Measurements from ENCODE around the gene ASGR2.

DNA sequence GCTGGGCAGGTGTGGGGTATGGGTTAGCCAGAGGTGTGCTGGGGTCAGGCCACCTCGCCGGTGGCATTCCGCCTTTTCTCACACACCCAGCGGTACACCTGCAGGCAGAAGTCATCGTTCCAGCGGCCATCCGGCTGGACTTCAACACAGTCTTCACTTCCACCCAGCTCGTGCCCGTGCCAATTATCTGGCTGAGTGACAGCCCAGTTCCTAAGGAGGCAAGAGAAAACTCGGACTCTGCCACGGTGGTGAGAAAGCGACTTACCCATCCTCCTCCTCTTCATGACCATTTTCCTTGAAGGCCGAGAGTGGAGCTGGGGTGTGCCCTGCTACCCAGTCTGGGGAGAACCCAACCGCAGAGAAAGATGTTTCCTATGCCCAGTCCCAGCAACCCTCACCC, 13.1 kb downstream of the ASGR2 start:
- TF ChIP-seq, protein P1, sequence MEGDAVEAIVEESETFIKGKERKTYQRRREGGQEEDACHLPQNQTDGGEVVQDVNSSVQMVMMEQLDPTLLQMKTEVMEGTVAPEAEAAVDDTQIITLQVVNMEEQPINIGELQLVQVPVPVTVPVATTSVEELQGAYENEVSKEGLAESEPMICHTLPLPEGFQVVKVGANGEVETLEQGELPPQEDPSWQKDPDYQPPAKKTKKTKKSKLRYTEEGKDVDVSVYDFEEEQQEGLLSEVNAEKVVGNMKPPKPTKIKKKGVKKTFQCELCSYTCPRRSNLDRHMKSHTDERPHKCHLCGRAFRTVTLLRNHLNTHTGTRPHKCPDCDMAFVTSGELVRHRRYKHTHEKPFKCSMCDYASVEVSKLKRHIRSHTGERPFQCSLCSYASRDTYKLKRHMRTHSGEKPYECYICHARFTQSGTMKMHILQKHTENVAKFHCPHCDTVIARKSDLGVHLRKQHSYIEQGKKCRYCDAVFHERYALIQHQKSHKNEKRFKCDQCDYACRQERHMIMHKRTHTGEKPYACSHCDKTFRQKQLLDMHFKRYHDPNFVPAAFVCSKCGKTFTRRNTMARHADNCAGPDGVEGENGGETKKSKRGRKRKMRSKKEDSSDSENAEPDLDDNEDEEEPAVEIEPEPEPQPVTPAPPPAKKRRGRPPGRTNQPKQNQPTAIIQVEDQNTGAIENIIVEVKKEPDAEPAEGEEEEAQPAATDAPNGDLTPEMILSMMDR (IDR thresholded peaks at IDR 0.05) = no peak
- no peak for TF ChIP-seq EZH2phosphoT487 (IDR thresholded peaks at IDR 0.05)

Data from neural progenitor cell (in vitro differentiated cells).